Measurements from ENCODE around the gene GPC4.

GPC4 gene

GRCh38 chrX:133410550-133410949, 4.7 kb downstream of the GPC4 start:
- Histone ChIP-seq H3K9me3 (replicated peaks in 1 of 2; ENCODE audit: control insufficient read depth in 2 of 2, insufficient read depth in 1 of 2, low read depth in 1 of 2, low read length in 2 of 2) (no peaks in the 10 kb centered on the region), H3K4me2 (ENCODE audit: insufficient read depth, low read length, poor library complexity, severe bottlenecking) (no peak overlapping the region), H3K4me3 (ENCODE audit: low read length in 2 of 2) (no peak overlapping the region), H3K4me1 (ENCODE audit: control insufficient read depth in 2 of 2, insufficient read depth in 1 of 2, low read depth in 1 of 2, low read length in 2 of 2) (peaks cover 9 to 11% of the 10 kb centered on the region in 2 donors), H3K14ac (ENCODE audit: low read length) (no peak overlapping the region), H3K27ac (replicated peaks; ENCODE audit: low read length) (no peak overlapping the region), H4K8ac (ENCODE audit: low read depth, low read length) (no peak overlapping the region), H2BK15ac (ENCODE audit: low read length) (no peak overlapping the region), H3K23ac (ENCODE audit: low read depth, low read length, poor library complexity) (no peak overlapping the region), H3K9ac (ENCODE audit: low read depth, low read length, poor library complexity) (no peak overlapping the region), H3K4ac (ENCODE audit: low read length) (no peak overlapping the region), H2AK5ac (ENCODE audit: low read depth, low read length) (no peak overlapping the region), H2AFZ (ENCODE audit: low read length) (no peak overlapping the region), H4K91ac (ENCODE audit: low read depth, low read length, poor library complexity) (no peak overlapping the region), H3K27me3 (ENCODE audit: control insufficient read depth in 3 of 3, insufficient read depth in 3 of 3, low read depth in 1 of 3, low read length in 3 of 3) (no peaks in the 10 kb centered on the region), H2BK120ac (ENCODE audit: low read depth, low read length) (no peak overlapping the region), H2BK5ac (ENCODE audit: low read length) (no peak overlapping the region), H3K36me3 (replicated peaks in 1 of 2; ENCODE audit: control insufficient read depth in 2 of 2, insufficient read depth in 2 of 2, low read length in 2 of 2) (peaks cover 0 to 27% of the 10 kb centered on the region in 2 donors), H3K18ac (ENCODE audit: low read length) (no peak overlapping the region), H3K79me1 (ENCODE audit: low read depth, low read length) (no peaks in the 10 kb centered on the region), H2BK12ac (ENCODE audit: low read length) (no peak overlapping the region)
- WGBS, 2 donors (ENCODE audit: extremely low coverage in 2 of 2, insufficient read length in 2 of 2, insufficient replicate concordance in 1 of 2): no CpG with 5 or more reads among the region's 3 CpGs
- no peak for DNase-seq (ENCODE audit: low spot score)

GRCh38 chrX:133405498-133406185, 9.6 kb downstream of the GPC4 start:
- Histone ChIP-seq H3K4me1 (ENCODE audit: control insufficient read depth in 2 of 2, insufficient read depth in 1 of 2, low read depth in 1 of 2, low read length in 2 of 2) (peaks cover 0 to 1% of the 10 kb centered on the region in 2 donors), H2AFZ (ENCODE audit: low read length) (no peak overlapping the region), H3K9me3 (replicated peaks in 1 of 2; ENCODE audit: control insufficient read depth in 2 of 2, insufficient read depth in 1 of 2, low read depth in 1 of 2, low read length in 2 of 2) (no peaks in the 10 kb centered on the region), H2AK5ac (ENCODE audit: low read depth, low read length) (no peak overlapping the region), H3K23ac (ENCODE audit: low read depth, low read length, poor library complexity) (no peak overlapping the region), H3K27ac (replicated peaks; ENCODE audit: low read length) (no peak overlapping the region), H4K8ac (ENCODE audit: low read depth, low read length) (no peak overlapping the region), H3K18ac (ENCODE audit: low read length) (no peak overlapping the region), H3K4ac (ENCODE audit: low read length) (no peak overlapping the region), H2BK5ac (ENCODE audit: low read length) (no peak overlapping the region), H3K14ac (ENCODE audit: low read length) (no peak overlapping the region), H3K79me1 (ENCODE audit: low read depth, low read length) (no peaks in the 10 kb centered on the region), H2BK12ac (ENCODE audit: low read length) (no peak overlapping the region), H2BK15ac (ENCODE audit: low read length) (no peak overlapping the region), H2BK120ac (ENCODE audit: low read depth, low read length) (no peak overlapping the region), H3K4me2 (ENCODE audit: insufficient read depth, low read length, poor library complexity, severe bottlenecking) (no peak overlapping the region), H4K91ac (ENCODE audit: low read depth, low read length, poor library complexity) (no peak overlapping the region), H3K9ac (ENCODE audit: low read depth, low read length, poor library complexity) (no peak overlapping the region), H3K36me3 (replicated peaks in 1 of 2; ENCODE audit: control insufficient read depth in 2 of 2, insufficient read depth in 2 of 2, low read length in 2 of 2) (peaks cover 0 to 27% of the 10 kb centered on the region in 2 donors), H3K4me3 (ENCODE audit: low read length in 2 of 2) (no peak overlapping the region), H3K27me3 (ENCODE audit: control insufficient read depth in 3 of 3, insufficient read depth in 3 of 3, low read depth in 1 of 3, low read length in 3 of 3) (no peaks in the 10 kb centered on the region)
- no peak for DNase-seq (ENCODE audit: low spot score)
- WGBS, 2 donors (ENCODE audit: extremely low coverage in 2 of 2, insufficient read length in 2 of 2, insufficient replicate concordance in 1 of 2): no CpG with 5 or more reads among the region's 4 CpGs

GRCh38 chrX:133403984-133404383, 11.3 kb downstream of the GPC4 start:
- no peak overlapping the region for H3K9ac ChIP-seq (ENCODE audit: low read depth, low read length, poor library complexity)
- H3K4me1 ChIP-seq (ENCODE audit: control insufficient read depth in 2 of 2, insufficient read depth in 1 of 2, low read depth in 1 of 2, low read length in 2 of 2): peaks cover 0 to 1% of the 10 kb centered on the region in 2 donors
- H3K18ac ChIP-seq (ENCODE audit: low read length): no peak overlapping the region
- H2AFZ ChIP-seq (ENCODE audit: low read length): no peak overlapping the region
- no peak overlapping the region for H2BK15ac ChIP-seq (ENCODE audit: low read length)
- H2BK5ac ChIP-seq (ENCODE audit: low read length): no peak overlapping the region
- no peaks in the 10 kb centered on the region for H3K27me3 ChIP-seq (ENCODE audit: control insufficient read depth in 3 of 3, insufficient read depth in 3 of 3, low read depth in 1 of 3, low read length in 3 of 3)
- WGBS, 2 donors (ENCODE audit: extremely low coverage in 2 of 2, insufficient read length in 2 of 2, insufficient replicate concordance in 1 of 2): no CpG with 5 or more reads among the region's 4 CpGs
- H4K8ac ChIP-seq (ENCODE audit: low read depth, low read length): no peak overlapping the region
- no peak overlapping the region for H3K27ac ChIP-seq (replicated peaks; ENCODE audit: low read length)
- no peak overlapping the region for H2BK12ac ChIP-seq (ENCODE audit: low read length)
- no peak overlapping the region for H2AK5ac ChIP-seq (ENCODE audit: low read depth, low read length)
- H3K36me3 ChIP-seq (replicated peaks in 1 of 2; ENCODE audit: control insufficient read depth in 2 of 2, insufficient read depth in 2 of 2, low read length in 2 of 2): peaks cover 0 to 25% of the 10 kb centered on the region in 2 donors
- H3K4me2 ChIP-seq (ENCODE audit: insufficient read depth, low read length, poor library complexity, severe bottlenecking): no peak overlapping the region
- H3K9me3 ChIP-seq (replicated peaks in 1 of 2; ENCODE audit: control insufficient read depth in 2 of 2, insufficient read depth in 1 of 2, low read depth in 1 of 2, low read length in 2 of 2): no peaks in the 10 kb centered on the region
- no peak overlapping the region for H3K23ac ChIP-seq (ENCODE audit: low read depth, low read length, poor library complexity)
- H3K14ac ChIP-seq (ENCODE audit: low read length): no peak overlapping the region
- no peak overlapping the region for H3K4ac ChIP-seq (ENCODE audit: low read length)
- H3K79me1 ChIP-seq (ENCODE audit: low read depth, low read length): no peaks in the 10 kb centered on the region
- no peak overlapping the region for H4K91ac ChIP-seq (ENCODE audit: low read depth, low read length, poor library complexity)
- DNase-seq (ENCODE audit: low spot score): no peak
- no peak overlapping the region for H3K4me3 ChIP-seq (ENCODE audit: low read length in 2 of 2)
- H2BK120ac ChIP-seq (ENCODE audit: low read depth, low read length): no peak overlapping the region

- H3K4me1 ChIP-seq (ENCODE audit: control insufficient read depth in 2 of 2, insufficient read depth in 1 of 2, low read depth in 1 of 2, low read length in 2 of 2): peaks cover 0 to 3% of the 10 kb centered on the region in 2 donors
- no peak overlapping the region for H3K4ac ChIP-seq (ENCODE audit: low read length)
- H4K8ac ChIP-seq (ENCODE audit: low read depth, low read length): no peak overlapping the region
- H2BK12ac ChIP-seq (ENCODE audit: low read length): no peak overlapping the region
- H3K4me3 ChIP-seq (ENCODE audit: low read length in 2 of 2): no peak overlapping the region
- H2BK120ac ChIP-seq (ENCODE audit: low read depth, low read length): no peak overlapping the region
- no peak overlapping the region for H2BK15ac ChIP-seq (ENCODE audit: low read length)
- H4K91ac ChIP-seq (ENCODE audit: low read depth, low read length, poor library complexity): no peak overlapping the region
- no peak for DNase-seq (ENCODE audit: low spot score)
- no peak overlapping the region for H3K23ac ChIP-seq (ENCODE audit: low read depth, low read length, poor library complexity)
- WGBS, 2 donors (ENCODE audit: extremely low coverage in 2 of 2, insufficient read length in 2 of 2, insufficient replicate concordance in 1 of 2): no CpG with 5 or more reads among the region's 10 CpGs
- no peak overlapping the region for H3K14ac ChIP-seq (ENCODE audit: low read length)
- H3K18ac ChIP-seq (ENCODE audit: low read length): no peak overlapping the region
- peaks cover 0 to 25% of the 10 kb centered on the region in 2 donors for H3K36me3 ChIP-seq (replicated peaks in 1 of 2; ENCODE audit: control insufficient read depth in 2 of 2, insufficient read depth in 2 of 2, low read length in 2 of 2)
- no peak overlapping the region for H3K9ac ChIP-seq (ENCODE audit: low read depth, low read length, poor library complexity)
- H2AK5ac ChIP-seq (ENCODE audit: low read depth, low read length): no peak overlapping the region
- no peak overlapping the region for H3K4me2 ChIP-seq (ENCODE audit: insufficient read depth, low read length, poor library complexity, severe bottlenecking)
- no peaks in the 10 kb centered on the region for H3K9me3 ChIP-seq (replicated peaks in 1 of 2; ENCODE audit: control insufficient read depth in 2 of 2, insufficient read depth in 1 of 2, low read depth in 1 of 2, low read length in 2 of 2)
- H3K27ac ChIP-seq (replicated peaks; ENCODE audit: low read length): no peak overlapping the region
- no peak overlapping the region for H2AFZ ChIP-seq (ENCODE audit: low read length)
- no peak overlapping the region for H2BK5ac ChIP-seq (ENCODE audit: low read length)
- H3K79me1 ChIP-seq (ENCODE audit: low read depth, low read length): no peaks in the 10 kb centered on the region
- H3K27me3 ChIP-seq (ENCODE audit: control insufficient read depth in 3 of 3, insufficient read depth in 3 of 3, low read depth in 1 of 3, low read length in 3 of 3): no peaks in the 10 kb centered on the region
These were observed 12.3 kb downstream of the GPC4 start for GRCh38 chrX:133402830-133403625.
